ENCODE results near the gene OXGR1.

DNA sequence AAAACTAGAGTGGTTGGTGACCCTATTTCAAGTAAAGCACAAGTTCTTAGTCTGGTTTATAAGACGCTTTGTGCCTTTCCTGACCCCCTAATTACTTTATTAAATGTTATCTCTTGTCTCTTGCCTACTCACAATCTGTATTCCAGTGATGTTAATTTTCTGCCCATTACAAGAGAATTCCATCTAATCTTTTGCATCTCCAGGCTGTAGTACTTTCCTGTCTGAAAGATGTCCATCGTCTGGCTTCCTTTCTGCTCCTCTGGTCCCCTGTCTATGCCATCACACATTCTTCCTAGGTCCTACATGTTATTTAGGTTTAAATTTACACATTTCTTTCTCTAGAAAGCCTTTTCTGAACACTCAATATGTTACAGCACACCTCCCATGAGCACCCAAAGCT is 25.9 kb upstream of the OXGR1 start:
- TF ChIP-seq, protein P1, sequence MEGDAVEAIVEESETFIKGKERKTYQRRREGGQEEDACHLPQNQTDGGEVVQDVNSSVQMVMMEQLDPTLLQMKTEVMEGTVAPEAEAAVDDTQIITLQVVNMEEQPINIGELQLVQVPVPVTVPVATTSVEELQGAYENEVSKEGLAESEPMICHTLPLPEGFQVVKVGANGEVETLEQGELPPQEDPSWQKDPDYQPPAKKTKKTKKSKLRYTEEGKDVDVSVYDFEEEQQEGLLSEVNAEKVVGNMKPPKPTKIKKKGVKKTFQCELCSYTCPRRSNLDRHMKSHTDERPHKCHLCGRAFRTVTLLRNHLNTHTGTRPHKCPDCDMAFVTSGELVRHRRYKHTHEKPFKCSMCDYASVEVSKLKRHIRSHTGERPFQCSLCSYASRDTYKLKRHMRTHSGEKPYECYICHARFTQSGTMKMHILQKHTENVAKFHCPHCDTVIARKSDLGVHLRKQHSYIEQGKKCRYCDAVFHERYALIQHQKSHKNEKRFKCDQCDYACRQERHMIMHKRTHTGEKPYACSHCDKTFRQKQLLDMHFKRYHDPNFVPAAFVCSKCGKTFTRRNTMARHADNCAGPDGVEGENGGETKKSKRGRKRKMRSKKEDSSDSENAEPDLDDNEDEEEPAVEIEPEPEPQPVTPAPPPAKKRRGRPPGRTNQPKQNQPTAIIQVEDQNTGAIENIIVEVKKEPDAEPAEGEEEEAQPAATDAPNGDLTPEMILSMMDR (IDR thresholded peaks at IDR 0.05) = no peak
- TF ChIP-seq POLR2A (IDR thresholded peaks at IDR 0.05) = no peak

Data from right lobe of liver (tissue), 4 donors.